HepG2 (cell line): ENCODE data around the gene PDZD11. TPM values are rescaled to one million over a fixed set of nuclear protein-coding genes. Genes with fewer than 3 reads are reported as not detected.

Experiments
- ATAC-seq: fragments of 200-7000 bp; cut with Tn5 transposase; 3 replicates; pipeline ENCODE4 v1.9.1; 2020; ENCODE audit warnings: mild to moderate bottlenecking, moderate library complexity
- BruUV-seq: library from RNA; stranded (reverse); fragments of 400-500 nt; replicated peaks from 2 replicates; lab custom pipeline; 2021; lab: Mats Ljungman, UMichigan
- CTCF ChIA-PET: fragments of 300-600 bp; formaldehyde crosslinking; extraction: SDS; loops from one replicate; lab custom pipeline; 2021; ENCODE audit warnings: low total read pairs, inconsistent platforms, low intra/inter-chr PET ratio; lab: Yijun Ruan, JAX
- POLR2A ChIA-PET: fragments of 350-600 bp; sonication (Branson Sonifier 250); formaldehyde crosslinking; loops from one replicate; lab custom pipeline; 2020; ENCODE audit warnings: antibody characterized with exemption, inconsistent platforms; lab: Yijun Ruan, JAX
- DNase-seq: peaks from one replicate; pipeline ENCODE4 v3.0.0-alpha.2; 2015; ENCODE audit warnings: low spot score
- FAIRE-seq: peaks from 3 replicates; lab custom pipeline; 2011; peaks lifted over from hg19 to GRCh38; lab: Jason Lieb, UNC
- H2AFZ ChIP-seq: one replicate; pipeline ENCODE4 v1.6.1; 2011; ENCODE audit warnings: low read length, inconsistent platforms
- H3K27ac ChIP-seq: fragments of 300-600 bp; 3 replicates; pipeline ENCODE4 v1.8.0; 2011; ENCODE audit warnings: mixed run types, mild to moderate bottlenecking, mixed read lengths, low read length, inconsistent platforms; ENCODE audit not compliant: insufficient read depth; ENCODE audit errors: extremely low read length
- H3K27me3 ChIP-seq, 2 experiments: fragments of 200-600 bp in 1 of 2; 2 replicates in 1 of 2; 3 replicates in 1 of 2; pipeline versions ENCODE4 v1.6.0 to v1.8.0; 2011; ENCODE audit warnings: low read length in 2 of 2, mild to moderate bottlenecking in 2 of 2, moderate library complexity in 2 of 2, inconsistent platforms in 1 of 2; ENCODE audit not compliant: insufficient read depth in 2 of 2, control insufficient read depth in 1 of 2
- H3K36me3 ChIP-seq, 2 experiments: fragments of 200-600 bp in 1 of 2; replicated peaks in 1 of 2; 2 replicates in 1 of 2; 3 replicates in 1 of 2; pipeline versions ENCODE4 v1.5.1 to v1.8.0; 2011; ENCODE audit warnings: low read length in 2 of 2, inconsistent platforms in 1 of 2; ENCODE audit not compliant: insufficient read depth in 2 of 2, control insufficient read depth in 1 of 2
- H3K4me1 ChIP-seq: 2 replicates; pipeline ENCODE4 v1.5.1; 2012; ENCODE audit warnings: low read length, inconsistent platforms; ENCODE audit not compliant: insufficient read depth
- H3K4me2 ChIP-seq: 2 replicates; pipeline ENCODE4 v1.6.0; 2011; ENCODE audit warnings: low read depth, low read length, inconsistent platforms
- H3K4me3 ChIP-seq, 3 experiments: fragments of 200-600 bp in 1 of 3; sonication (generic), shearing (Covaris generic) in 1 of 3; replicated peaks in 1 of 3; 2 replicates each; pipeline ENCODE4 v1.5.1; 2011 to 2016; ENCODE audit warnings: low read length in 3 of 3, inconsistent platforms in 2 of 3, low read depth in 2 of 3, mild to moderate bottlenecking in 2 of 3, control low read depth in 1 of 3, mixed read lengths in 1 of 3; ENCODE audit not compliant: insufficient read depth in 1 of 3
- H3K79me2 ChIP-seq: one replicate; pipeline ENCODE4 v1.6.1; 2011; ENCODE audit warnings: low read length, inconsistent platforms; ENCODE audit not compliant: insufficient read depth
- H3K9ac ChIP-seq: 2 replicates; pipeline ENCODE4 v1.6.0; 2011; ENCODE audit warnings: mild to moderate bottlenecking, low read depth, low read length, inconsistent platforms; ENCODE audit not compliant: insufficient read depth
- H3K9me3 ChIP-seq: 2 replicates; pipeline ENCODE4 v1.5.1; 2012; ENCODE audit warnings: mild to moderate bottlenecking, low read length
- H4K20me1 ChIP-seq: 2 replicates; pipeline ENCODE4 v1.6.0; 2011; ENCODE audit warnings: inconsistent platforms, mild to moderate bottlenecking, low read length, moderate library complexity; ENCODE audit not compliant: insufficient read depth
- HNRNPH1 ChIP-seq: fragments of 200-400 bp; formaldehyde crosslinking; optimal IDR thresholded peaks from 2 replicates; pipeline ENCODE3; 2017; ENCODE audit warnings: mild to moderate bottlenecking, low read depth, low read length
- MAFF ChIP-seq: IDR thresholded peaks from 2 replicates; pipeline ENCODE4 v1.6.1; 2011; ENCODE audit warnings: low read depth, low read length, improper control_type of control experiment
- MEIS1 ChIP-seq: sonication (generic); formaldehyde crosslinking; IDR thresholded peaks from 2 replicates; pipeline ENCODE4 v1.9.0; 2021; ENCODE audit warnings: mild to moderate bottlenecking, missing genetic modification reagents, moderate library complexity, borderline replicate concordance
- YEATS2 ChIP-seq: sonication (generic); formaldehyde crosslinking; IDR thresholded peaks from 2 replicates; pipeline ENCODE4 v1.4.0; 2020; ENCODE audit warnings: missing genetic modification reagents, borderline replicate concordance
- ZNF3 ChIP-seq: IDR thresholded peaks from 2 replicates; pipeline ENCODE4 v1.7.0; 2017; ENCODE audit warnings: inconsistent platforms
- ZNF556 ChIP-seq: sonication (generic); formaldehyde crosslinking; IDR thresholded peaks from 2 replicates; pipeline ENCODE4 v1.4.0; 2020; ENCODE audit warnings: mild to moderate bottlenecking, missing genetic modification reagents, borderline replicate concordance
- ZNF629 ChIP-seq: sonication (generic); formaldehyde crosslinking; conservative IDR thresholded peaks from 2 replicates; pipeline ENCODE4 v1.5.0; 2020; ENCODE audit warnings: missing genetic modification reagents
- WGBS: methylation state at CpG from one replicate; pipeline ENCODE4 v1.1.6; 2017; ENCODE audit warnings: low lambda C conversion rate; 5-methylcytosine and 5-hydroxymethylcytosine counted together
- in situ Hi-C: cut with HindIII; loops from 2 replicates; pipeline ENCODE4 v1.10.0; 2017; ENCODE audit warnings: low pct_unique_long_range_greater_than_20kb; ENCODE audit not compliant: extremely low pct_ligation_motif_present
- intact Hi-C: fragments of 100-400 bp; cut with micrococcal nuclease; formaldehyde crosslinking; loops from one replicate; pipeline ENCODE4 v1.10.0; 2022; ENCODE audit not compliant: unreplicated experiment
- polyA plus RNA-seq, 8 experiments: library from polyadenylated mRNA; depleted of rRNA in 3 of 8; stranded (reverse) in 7 of 8; unstranded in 1 of 8; fragments of >200 nt; fragmentation: Illumina TruSeq in 4 of 8; extraction: Trizol in 4 of 8; gene quantifications; 2 replicates each; pipeline versions ENCODE4 v1.2.1 to v1.2.3, GENCODE V29; 2011 to 2016; ENCODE audit warnings: low read depth in 4 of 8, missing spikeins in 1 of 8, mixed read lengths in 1 of 8; ENCODE audit not compliant: insufficient read depth in 1 of 8
- total RNA-seq, 5 experiments: library from RNA; depleted of rRNA; stranded (reverse); fragments of >200 nt; fragmentation: Illumina TruSeq; extraction: Trizol; gene quantifications; 2 replicates each; pipeline ENCODE4 v1.2.3, GENCODE V29; 2016; ENCODE audit warnings: low read depth in 1 of 5
- TF ChIP-seq, protein P1 (sequence below): sonication (generic); formaldehyde crosslinking; IDR thresholded peaks from 2 replicates; pipeline ENCODE4 v1.4.0; 2020; ENCODE audit warnings: mild to moderate bottlenecking, missing genetic modification reagents
- TF ChIP-seq, protein P2 (sequence below): sonication (generic); formaldehyde crosslinking; IDR thresholded peaks from 2 replicates; pipeline ENCODE4 v1.4.0; 2020; ENCODE audit warnings: missing genetic modification reagents
- TF ChIP-seq, protein P3 (sequence below): sonication (generic); formaldehyde crosslinking; IDR thresholded peaks from 2 replicates; pipeline ENCODE4 v1.8.0; 2022; ENCODE audit warnings: missing genetic modification reagents, mild to moderate bottlenecking, moderate library complexity, borderline replicate concordance
- TF ChIP-seq, protein P4 (sequence below): sonication (generic); formaldehyde crosslinking; IDR thresholded peaks from 2 replicates; pipeline ENCODE4 v1.4.0; 2020; ENCODE audit warnings: mild to moderate bottlenecking, missing genetic modification reagents

The PDZD11 gene
- total and polyA plus RNA-seq, 2 of the 13 experiments (the other 11 are each of a cell fraction or from before 2014, with no cell fraction given): 29.1 to 47.0 TPM

DNA sequence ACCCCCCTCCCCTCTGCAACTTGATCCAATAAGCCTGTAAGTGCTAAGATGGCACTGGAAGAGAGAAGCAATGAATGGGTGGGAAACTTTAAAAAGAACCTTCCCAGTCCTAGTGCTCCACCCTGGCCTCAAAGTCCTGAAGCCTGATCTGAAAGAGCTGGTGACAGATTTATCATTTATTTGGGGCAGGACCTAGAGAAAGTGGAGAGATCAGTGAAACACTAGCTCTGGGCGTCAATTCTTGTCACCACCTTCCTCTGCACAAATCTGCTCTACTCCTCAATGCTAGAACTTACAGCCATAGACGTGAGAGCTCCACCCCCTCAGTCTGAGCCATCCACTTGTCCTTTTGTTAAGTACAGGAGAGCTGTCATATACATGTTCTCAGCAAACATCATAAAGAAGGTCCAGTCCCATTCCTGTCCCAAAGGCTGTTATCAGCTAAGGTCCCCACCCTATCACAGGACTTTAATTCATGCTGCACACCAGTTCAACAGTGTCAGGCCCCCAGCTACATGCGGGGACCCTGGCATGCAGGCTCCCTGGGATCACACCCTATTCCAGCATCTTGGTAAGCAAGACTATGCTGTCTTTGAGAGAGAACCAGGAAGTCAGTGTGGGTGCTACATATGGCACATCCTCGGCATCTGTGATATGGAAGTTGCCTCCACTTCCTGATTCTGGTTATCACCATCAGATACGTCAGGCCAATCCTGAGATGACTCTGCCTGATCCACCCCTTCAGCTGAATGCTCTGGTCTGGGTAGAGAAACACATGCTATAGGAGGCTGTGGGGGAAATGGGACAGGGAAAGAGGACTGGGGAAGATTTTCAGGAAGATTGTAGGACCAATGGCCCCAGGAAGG, 32.1 kb downstream of the PDZD11 start:
- Histone ChIP-seq H3K4me3 (no peak overlapping the region), H3K4me1 (peaks cover 21% of the 10 kb centered on the region), H3K36me3 (no peaks in the 10 kb centered on the region), H4K20me1 (no peaks in the 10 kb centered on the region), H2AFZ (no peak overlapping the region), H3K9me3 (no peaks in the 10 kb centered on the region), H3K79me2 (no peaks in the 10 kb centered on the region), H3K27me3 (no peaks in the 10 kb centered on the region), H3K27ac (no peak overlapping the region), H3K9ac (no peak overlapping the region), H3K4me2 (no peak overlapping the region)
- 64% methylated on average over 4 of the region's 5 CpGs for whole genome bisulfite sequencing
- DNase-seq: no peak
- FAIRE-seq: no peak
- no TSS peak for BruUV-seq
- no peak for ATAC-seq
- no peak for TF ChIP-seq ZNF556
- TF ChIP-seq MAFF: no peak
- TF ChIP-seq ZNF3 (CRISPR knock-in tag): no peak
- TF ChIP-seq, protein P1, sequence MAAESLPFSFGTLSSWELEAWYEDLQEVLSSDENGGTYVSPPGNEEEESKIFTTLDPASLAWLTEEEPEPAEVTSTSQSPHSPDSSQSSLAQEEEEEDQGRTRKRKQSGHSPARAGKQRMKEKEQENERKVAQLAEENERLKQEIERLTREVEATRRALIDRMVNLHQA: no peak
- TF ChIP-seq, protein P2, sequence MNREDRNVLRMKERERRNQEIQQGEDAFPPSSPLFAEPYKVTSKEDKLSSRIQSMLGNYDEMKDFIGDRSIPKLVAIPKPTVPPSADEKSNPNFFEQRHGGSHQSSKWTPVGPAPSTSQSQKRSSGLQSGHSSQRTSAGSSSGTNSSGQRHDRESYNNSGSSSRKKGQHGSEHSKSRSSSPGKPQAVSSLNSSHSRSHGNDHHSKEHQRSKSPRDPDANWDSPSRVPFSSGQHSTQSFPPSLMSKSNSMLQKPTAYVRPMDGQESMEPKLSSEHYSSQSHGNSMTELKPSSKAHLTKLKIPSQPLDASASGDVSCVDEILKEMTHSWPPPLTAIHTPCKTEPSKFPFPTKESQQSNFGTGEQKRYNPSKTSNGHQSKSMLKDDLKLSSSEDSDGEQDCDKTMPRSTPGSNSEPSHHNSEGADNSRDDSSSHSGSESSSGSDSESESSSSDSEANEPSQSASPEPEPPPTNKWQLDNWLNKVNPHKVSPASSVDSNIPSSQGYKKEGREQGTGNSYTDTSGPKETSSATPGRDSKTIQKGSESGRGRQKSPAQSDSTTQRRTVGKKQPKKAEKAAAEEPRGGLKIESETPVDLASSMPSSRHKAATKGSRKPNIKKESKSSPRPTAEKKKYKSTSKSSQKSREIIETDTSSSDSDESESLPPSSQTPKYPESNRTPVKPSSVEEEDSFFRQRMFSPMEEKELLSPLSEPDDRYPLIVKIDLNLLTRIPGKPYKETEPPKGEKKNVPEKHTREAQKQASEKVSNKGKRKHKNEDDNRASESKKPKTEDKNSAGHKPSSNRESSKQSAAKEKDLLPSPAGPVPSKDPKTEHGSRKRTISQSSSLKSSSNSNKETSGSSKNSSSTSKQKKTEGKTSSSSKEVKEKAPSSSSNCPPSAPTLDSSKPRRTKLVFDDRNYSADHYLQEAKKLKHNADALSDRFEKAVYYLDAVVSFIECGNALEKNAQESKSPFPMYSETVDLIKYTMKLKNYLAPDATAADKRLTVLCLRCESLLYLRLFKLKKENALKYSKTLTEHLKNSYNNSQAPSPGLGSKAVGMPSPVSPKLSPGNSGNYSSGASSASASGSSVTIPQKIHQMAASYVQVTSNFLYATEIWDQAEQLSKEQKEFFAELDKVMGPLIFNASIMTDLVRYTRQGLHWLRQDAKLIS (CRISPR knock-in tag): no peak
- TF ChIP-seq YEATS2 (CRISPR knock-in tag): no peak
- TF ChIP-seq HNRNPH1: no peak
- TF ChIP-seq ZNF629 (CRISPR knock-in tag): no peak
- TF ChIP-seq, protein P3, sequence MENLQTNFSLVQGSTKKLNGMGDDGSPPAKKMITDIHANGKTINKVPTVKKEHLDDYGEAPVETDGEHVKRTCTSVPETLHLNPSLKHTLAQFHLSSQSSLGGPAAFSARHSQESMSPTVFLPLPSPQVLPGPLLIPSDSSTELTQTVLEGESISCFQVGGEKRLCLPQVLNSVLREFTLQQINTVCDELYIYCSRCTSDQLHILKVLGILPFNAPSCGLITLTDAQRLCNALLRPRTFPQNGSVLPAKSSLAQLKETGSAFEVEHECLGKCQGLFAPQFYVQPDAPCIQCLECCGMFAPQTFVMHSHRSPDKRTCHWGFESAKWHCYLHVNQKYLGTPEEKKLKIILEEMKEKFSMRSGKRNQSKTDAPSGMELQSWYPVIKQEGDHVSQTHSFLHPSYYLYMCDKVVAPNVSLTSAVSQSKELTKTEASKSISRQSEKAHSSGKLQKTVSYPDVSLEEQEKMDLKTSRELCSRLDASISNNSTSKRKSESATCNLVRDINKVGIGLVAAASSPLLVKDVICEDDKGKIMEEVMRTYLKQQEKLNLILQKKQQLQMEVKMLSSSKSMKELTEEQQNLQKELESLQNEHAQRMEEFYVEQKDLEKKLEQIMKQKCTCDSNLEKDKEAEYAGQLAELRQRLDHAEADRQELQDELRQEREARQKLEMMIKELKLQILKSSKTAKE: no peak
- no peak for TF ChIP-seq MEIS1 (CRISPR knock-in tag)
- TF ChIP-seq, protein P4, sequence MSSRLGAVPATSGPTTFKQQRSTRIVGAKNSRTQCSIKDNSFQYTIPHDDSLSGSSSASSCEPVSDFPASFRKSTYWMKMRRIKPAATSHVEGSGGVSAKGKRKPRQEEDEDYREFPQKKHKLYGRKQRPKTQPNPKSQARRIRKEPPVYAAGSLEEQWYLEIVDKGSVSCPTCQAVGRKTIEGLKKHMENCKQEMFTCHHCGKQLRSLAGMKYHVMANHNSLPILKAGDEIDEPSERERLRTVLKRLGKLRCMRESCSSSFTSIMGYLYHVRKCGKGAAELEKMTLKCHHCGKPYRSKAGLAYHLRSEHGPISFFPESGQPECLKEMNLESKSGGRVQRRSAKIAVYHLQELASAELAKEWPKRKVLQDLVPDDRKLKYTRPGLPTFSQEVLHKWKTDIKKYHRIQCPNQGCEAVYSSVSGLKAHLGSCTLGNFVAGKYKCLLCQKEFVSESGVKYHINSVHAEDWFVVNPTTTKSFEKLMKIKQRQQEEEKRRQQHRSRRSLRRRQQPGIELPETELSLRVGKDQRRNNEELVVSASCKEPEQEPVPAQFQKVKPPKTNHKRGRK (CRISPR knock-in tag): no peak
- intact Hi-C loops: no loop called here
- CTCF ChIA-PET: no interaction called here
- POLR2A ChIA-PET: no interaction called here
- in situ Hi-C loops: no loop called here
